ENCODE data around the gene ZNF610.

ZNF610 gene

DNA sequence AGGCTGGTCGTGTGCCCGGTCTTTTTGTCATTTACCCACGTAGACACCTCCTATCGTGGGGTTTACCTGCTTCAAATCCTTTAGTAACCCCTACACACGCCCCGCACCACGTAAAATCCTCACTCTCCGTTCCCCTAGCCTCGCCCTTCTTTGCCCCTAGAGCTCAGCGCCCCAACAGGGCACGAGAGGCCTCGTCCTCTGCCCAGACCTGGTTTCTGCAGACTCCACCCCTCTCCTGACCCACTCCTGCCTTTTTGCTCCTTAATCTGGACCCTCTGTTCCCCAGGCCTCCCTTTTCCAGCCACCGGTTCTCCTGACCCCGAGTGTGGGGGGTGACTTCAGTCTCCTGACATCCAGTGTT, 62.0 kb downstream of the ZNF610 start:
- DNase-seq: no peak

DNA sequence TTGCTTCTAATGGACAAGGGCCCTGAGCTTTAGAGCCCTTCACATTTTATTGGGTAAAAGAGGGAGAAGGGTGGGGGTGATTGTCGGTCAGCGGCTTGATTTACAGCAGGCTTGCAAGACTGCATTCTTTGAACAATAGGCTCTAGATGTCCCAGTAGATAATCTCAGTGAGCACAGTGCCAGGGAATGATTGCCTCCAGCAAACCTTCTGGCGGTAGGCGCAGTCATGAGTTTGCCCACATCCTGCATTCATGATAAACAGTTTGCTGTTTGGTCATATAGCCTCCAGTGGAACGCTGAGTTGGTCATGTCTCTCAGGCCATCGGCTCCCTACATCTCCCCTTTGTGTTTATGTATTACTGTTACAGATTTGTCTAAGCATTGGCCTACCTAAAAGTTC, 74.2 kb downstream of the ZNF610 start:
- no peak for DNase-seq

GRCh38 chr19:52415711-52416110, 79.7 kb downstream of the ZNF610 start:
- DNase-seq: no peak
